ENCODE data around the gene SCYGR2.

DNA sequence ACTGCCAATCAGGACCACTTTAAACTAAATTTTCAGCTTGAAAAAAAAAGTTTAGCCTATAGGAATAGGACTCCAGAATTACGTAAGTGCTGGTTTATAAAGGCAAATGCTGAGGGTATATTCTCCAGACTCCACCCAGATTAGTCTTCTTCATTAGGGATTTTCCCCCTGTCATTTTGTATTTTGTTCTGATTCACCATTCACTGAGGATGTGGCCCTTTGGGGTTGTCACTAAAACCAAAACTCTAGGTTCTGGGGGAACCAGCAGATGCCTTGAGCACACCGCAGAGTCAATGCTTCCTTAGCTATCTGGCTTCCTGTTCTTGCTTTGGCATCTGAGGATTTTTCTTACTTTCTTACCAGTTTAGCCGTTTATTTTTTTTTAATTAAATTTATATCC is 29.1 kb downstream of the SCYGR2 start:
- TF ChIP-seq, protein P1, sequence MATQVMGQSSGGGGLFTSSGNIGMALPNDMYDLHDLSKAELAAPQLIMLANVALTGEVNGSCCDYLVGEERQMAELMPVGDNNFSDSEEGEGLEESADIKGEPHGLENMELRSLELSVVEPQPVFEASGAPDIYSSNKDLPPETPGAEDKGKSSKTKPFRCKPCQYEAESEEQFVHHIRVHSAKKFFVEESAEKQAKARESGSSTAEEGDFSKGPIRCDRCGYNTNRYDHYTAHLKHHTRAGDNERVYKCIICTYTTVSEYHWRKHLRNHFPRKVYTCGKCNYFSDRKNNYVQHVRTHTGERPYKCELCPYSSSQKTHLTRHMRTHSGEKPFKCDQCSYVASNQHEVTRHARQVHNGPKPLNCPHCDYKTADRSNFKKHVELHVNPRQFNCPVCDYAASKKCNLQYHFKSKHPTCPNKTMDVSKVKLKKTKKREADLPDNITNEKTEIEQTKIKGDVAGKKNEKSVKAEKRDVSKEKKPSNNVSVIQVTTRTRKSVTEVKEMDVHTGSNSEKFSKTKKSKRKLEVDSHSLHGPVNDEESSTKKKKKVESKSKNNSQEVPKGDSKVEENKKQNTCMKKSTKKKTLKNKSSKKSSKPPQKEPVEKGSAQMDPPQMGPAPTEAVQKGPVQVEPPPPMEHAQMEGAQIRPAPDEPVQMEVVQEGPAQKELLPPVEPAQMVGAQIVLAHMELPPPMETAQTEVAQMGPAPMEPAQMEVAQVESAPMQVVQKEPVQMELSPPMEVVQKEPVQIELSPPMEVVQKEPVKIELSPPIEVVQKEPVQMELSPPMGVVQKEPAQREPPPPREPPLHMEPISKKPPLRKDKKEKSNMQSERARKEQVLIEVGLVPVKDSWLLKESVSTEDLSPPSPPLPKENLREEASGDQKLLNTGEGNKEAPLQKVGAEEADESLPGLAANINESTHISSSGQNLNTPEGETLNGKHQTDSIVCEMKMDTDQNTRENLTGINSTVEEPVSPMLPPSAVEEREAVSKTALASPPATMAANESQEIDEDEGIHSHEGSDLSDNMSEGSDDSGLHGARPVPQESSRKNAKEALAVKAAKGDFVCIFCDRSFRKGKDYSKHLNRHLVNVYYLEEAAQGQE (IDR thresholded peaks at IDR 0.05; ENCODE audit: insufficient read depth in 1 of 2, low read depth in 2 of 2, low read length in 1 of 2), result no peak
- TF ChIP-seq, protein P2, sequence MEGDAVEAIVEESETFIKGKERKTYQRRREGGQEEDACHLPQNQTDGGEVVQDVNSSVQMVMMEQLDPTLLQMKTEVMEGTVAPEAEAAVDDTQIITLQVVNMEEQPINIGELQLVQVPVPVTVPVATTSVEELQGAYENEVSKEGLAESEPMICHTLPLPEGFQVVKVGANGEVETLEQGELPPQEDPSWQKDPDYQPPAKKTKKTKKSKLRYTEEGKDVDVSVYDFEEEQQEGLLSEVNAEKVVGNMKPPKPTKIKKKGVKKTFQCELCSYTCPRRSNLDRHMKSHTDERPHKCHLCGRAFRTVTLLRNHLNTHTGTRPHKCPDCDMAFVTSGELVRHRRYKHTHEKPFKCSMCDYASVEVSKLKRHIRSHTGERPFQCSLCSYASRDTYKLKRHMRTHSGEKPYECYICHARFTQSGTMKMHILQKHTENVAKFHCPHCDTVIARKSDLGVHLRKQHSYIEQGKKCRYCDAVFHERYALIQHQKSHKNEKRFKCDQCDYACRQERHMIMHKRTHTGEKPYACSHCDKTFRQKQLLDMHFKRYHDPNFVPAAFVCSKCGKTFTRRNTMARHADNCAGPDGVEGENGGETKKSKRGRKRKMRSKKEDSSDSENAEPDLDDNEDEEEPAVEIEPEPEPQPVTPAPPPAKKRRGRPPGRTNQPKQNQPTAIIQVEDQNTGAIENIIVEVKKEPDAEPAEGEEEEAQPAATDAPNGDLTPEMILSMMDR (IDR thresholded peaks at IDR 0.05), result no peak
- no peak for TF ChIP-seq POLR2AphosphoS5 (IDR thresholded peaks at IDR 0.05; ENCODE audit: low read depth, low read length)
- TF ChIP-seq SIN3A (IDR thresholded peaks at IDR 0.05; ENCODE audit: borderline replicate concordance, insufficient read depth, low read depth, low read length), result no peak
- no peak for TF ChIP-seq TCF7L2 (IDR thresholded peaks at IDR 0.05; ENCODE audit: low read depth, low read length)
